ENCODE measurements around the gene CDKAL1.

Gene CDKAL1

DNA sequence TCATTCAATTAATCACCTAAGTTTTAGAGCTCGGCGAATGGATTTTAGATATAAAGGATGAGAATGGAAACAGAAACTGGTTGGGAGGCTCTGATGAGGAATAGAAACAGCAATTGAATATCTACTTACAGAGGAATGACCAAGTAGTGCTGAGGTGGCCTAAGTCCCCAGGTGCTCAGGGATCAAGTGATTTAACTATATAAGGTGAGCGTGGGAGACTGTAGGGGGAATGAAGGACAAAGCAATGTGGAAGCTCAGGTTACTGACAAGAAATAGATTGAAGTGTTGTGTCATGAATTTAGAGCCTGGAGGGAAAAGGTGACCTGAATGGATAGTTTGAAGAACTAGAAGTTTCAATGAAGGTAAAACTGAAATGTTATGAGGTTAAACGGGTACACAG lies 563.9 kb downstream of the CDKAL1 start:
- H3K4me2 ChIP-seq (ENCODE audit: low read length) = no peak overlapping the region
- no peaks in the 10 kb centered on the region for H3K79me2 ChIP-seq

DNA sequence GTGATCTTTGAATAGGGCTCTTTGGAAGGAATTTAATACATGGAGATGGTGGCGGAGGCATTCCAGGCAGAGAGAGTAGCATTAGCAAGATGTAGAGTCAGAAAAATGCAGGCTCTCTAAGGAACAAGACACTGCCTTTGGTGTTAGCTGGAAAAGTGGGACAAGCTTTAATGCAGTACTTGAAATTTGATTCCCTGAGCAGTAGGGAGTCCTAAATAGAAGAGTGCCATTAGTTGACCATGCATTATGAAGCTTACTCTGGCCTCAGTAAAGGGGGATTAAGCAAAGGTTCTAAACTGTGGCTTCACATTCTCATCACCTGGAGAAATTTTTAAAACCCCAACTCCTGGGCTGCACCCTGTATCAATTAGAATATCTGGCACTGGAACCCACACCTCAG lies 564.5 kb downstream of the CDKAL1 start:
- no peaks in the 10 kb centered on the region for H3K9me3 ChIP-seq (ENCODE audit: control insufficient read depth, low read length)
- H3K9ac ChIP-seq = no peak overlapping the region
- no peak overlapping the region for H2AFZ ChIP-seq
- H3K4me3 ChIP-seq (ENCODE audit: low read depth, low read length) = no peak overlapping the region
- H3K4me2 ChIP-seq (ENCODE audit: low read length) = no peak overlapping the region
- no peaks in the 10 kb centered on the region for H3K36me3 ChIP-seq (ENCODE audit: control insufficient read depth, insufficient read depth, low read length)
- no peak overlapping the region for H3K27ac ChIP-seq
- H3K79me2 ChIP-seq = no peaks in the 10 kb centered on the region
- H3K4me1 ChIP-seq = no peaks in the 10 kb centered on the region
- H3K27me3 ChIP-seq (ENCODE audit: control insufficient read depth, insufficient read depth, low read length) = no peaks in the 10 kb centered on the region
- TF ChIP-seq, protein P1, sequence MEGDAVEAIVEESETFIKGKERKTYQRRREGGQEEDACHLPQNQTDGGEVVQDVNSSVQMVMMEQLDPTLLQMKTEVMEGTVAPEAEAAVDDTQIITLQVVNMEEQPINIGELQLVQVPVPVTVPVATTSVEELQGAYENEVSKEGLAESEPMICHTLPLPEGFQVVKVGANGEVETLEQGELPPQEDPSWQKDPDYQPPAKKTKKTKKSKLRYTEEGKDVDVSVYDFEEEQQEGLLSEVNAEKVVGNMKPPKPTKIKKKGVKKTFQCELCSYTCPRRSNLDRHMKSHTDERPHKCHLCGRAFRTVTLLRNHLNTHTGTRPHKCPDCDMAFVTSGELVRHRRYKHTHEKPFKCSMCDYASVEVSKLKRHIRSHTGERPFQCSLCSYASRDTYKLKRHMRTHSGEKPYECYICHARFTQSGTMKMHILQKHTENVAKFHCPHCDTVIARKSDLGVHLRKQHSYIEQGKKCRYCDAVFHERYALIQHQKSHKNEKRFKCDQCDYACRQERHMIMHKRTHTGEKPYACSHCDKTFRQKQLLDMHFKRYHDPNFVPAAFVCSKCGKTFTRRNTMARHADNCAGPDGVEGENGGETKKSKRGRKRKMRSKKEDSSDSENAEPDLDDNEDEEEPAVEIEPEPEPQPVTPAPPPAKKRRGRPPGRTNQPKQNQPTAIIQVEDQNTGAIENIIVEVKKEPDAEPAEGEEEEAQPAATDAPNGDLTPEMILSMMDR (IDR thresholded peaks at IDR 0.05) = no peak

More for the DNA sequence above, 563.9 kb downstream of the CDKAL1 start:
- Histone ChIP-seq H2AFZ (no peak overlapping the region), H3K27ac (no peak overlapping the region), H3K4me3 (ENCODE audit: low read depth, low read length) (no peak overlapping the region), H3K36me3 (ENCODE audit: control insufficient read depth, insufficient read depth, low read length) (no peaks in the 10 kb centered on the region), H3K9ac (no peak overlapping the region), H3K9me3 (ENCODE audit: control insufficient read depth, low read length) (no peaks in the 10 kb centered on the region), H3K27me3 (ENCODE audit: control insufficient read depth, insufficient read depth, low read length) (no peaks in the 10 kb centered on the region), H3K4me1 (no peaks in the 10 kb centered on the region)
- TF ChIP-seq, protein P1 (IDR thresholded peaks at IDR 0.05) = no peak

DNA sequence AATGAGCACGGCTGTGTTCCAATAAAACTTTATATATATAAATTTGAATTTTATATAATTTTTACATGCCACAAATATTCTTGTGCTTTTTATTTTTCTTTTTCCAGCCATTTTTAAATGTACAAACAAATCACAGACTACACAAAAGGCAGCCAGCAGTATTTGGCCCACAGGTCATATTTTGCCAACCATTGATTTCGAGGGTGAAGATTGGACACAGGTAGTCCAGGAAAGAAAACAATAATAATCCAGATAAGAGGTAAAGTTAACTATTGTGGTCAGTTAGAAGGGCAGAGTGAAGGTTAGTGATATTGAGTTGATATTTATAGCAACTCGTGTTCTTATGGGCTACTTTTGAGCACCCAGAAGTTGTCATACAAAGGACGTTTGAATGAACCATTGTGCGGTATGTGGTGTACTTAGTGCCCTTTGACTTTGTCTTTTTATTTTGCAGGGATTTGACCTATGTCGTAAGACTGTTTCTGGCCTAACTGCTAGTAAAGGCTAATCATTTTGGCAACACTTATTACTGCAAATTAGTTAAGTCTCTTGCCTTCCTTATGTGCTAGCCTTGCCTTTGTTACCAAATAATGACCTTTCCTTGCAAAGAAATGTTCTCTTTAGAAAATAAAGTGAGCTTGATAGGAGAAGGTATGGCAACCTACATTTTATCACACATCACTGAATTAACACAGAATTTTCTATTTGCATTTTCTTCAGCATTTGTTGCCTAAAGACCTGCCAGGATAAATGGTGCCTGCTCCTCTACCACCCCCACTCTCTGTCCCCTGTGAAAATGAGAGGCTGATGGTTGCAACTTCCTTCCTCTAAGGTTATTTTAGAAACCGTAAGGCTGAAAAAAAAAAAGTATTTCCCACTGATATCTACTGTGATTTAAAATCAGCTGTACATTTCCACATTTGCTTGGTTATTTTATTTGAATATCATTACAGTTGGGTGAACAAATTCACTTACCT lies 565.4 kb downstream of the CDKAL1 start:
- H3K9me3 ChIP-seq (ENCODE audit: control insufficient read depth, low read length) = no peaks in the 10 kb centered on the region
- TF ChIP-seq, protein P1 (IDR thresholded peaks at IDR 0.05) = no peak
- no peaks in the 10 kb centered on the region for H3K79me2 ChIP-seq
- no peak overlapping the region for H2AFZ ChIP-seq
- H3K36me3 ChIP-seq (ENCODE audit: control insufficient read depth, insufficient read depth, low read length) = no peaks in the 10 kb centered on the region
- H3K27me3 ChIP-seq (ENCODE audit: control insufficient read depth, insufficient read depth, low read length) = no peaks in the 10 kb centered on the region
- no peak overlapping the region for H3K9ac ChIP-seq
- no peak overlapping the region for H3K4me3 ChIP-seq (ENCODE audit: low read depth, low read length)
- no peaks in the 10 kb centered on the region for H3K4me1 ChIP-seq
- no peak overlapping the region for H3K4me2 ChIP-seq (ENCODE audit: low read length)
- no peak overlapping the region for H3K27ac ChIP-seq

DNA sequence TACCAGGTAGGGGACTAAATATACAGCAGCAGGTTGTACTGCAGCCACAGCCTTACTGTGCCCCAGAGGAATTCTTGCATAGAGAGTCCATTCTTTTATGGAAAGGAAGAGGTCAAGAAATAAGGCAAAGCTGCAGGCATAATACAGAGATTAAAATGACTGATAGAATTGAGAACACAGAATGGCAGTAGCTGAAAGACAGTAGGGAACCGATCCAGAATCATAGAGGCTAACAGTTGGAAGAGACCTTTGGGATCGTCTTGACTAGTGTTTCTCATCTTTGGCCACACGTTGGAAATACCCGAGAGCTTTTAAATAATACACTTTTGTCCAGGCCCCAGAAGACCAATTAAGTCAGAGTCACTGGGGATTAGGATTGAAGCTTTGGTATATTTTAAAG lies 566.7 kb downstream of the CDKAL1 start:
- Histone ChIP-seq H3K79me2 (no peaks in the 10 kb centered on the region), H3K4me1 (no peaks in the 10 kb centered on the region), H3K9ac (no peak overlapping the region), H3K4me2 (ENCODE audit: low read length) (no peak overlapping the region), H3K27ac (no peak overlapping the region), H3K27me3 (ENCODE audit: control insufficient read depth, insufficient read depth, low read length) (no peaks in the 10 kb centered on the region), H3K4me3 (ENCODE audit: low read depth, low read length) (no peak overlapping the region), H3K9me3 (ENCODE audit: control insufficient read depth, low read length) (no peaks in the 10 kb centered on the region), H2AFZ (no peak overlapping the region), H3K36me3 (ENCODE audit: control insufficient read depth, insufficient read depth, low read length) (no peaks in the 10 kb centered on the region)
- TF ChIP-seq, protein P1 (IDR thresholded peaks at IDR 0.05) = no peak

Measured in parathyroid adenoma (tissue), 2 donors.